Ishikawa (cell line): ENCODE results near the gene ZNF771.

Experiments
- CEBPB ChIP-seq: IDR thresholded peaks from 2 replicates; pipeline ENCODE4 v1.6.1; 2012
- CREB1 ChIP-seq: IDR thresholded peaks from 2 replicates; pipeline ENCODE4 v1.6.1; 2012; ENCODE audit warnings: low read depth
- EGR1 ChIP-seq: IDR thresholded peaks from 2 replicates; pipeline ENCODE4 v1.6.1; 2012
- EP300 ChIP-seq: IDR thresholded peaks from 2 replicates; pipeline ENCODE4 v1.6.1; 2012; ENCODE audit warnings: borderline replicate concordance
- FOXM1 ChIP-seq: IDR thresholded peaks from 2 replicates; pipeline ENCODE4 v1.6.1; 2012; ENCODE audit warnings: low read depth, borderline replicate concordance
- MAX ChIP-seq: IDR thresholded peaks from 2 replicates; pipeline ENCODE4 v1.6.1; 2012
- NFIC ChIP-seq: IDR thresholded peaks from 2 replicates; pipeline ENCODE4 v1.6.1; 2012
- RAD21 ChIP-seq: IDR thresholded peaks from 2 replicates; pipeline ENCODE4 v1.6.1; 2012; ENCODE audit warnings: low read depth
- TAF1 ChIP-seq: IDR thresholded peaks from 2 replicates; pipeline ENCODE4 v1.6.1; 2012; ENCODE audit warnings: low read depth, mild to moderate bottlenecking
- TCF12 ChIP-seq: IDR thresholded peaks from 2 replicates; pipeline ENCODE4 v1.6.1; 2012; ENCODE audit warnings: low read depth
- TEAD4 ChIP-seq: IDR thresholded peaks from 2 replicates; pipeline ENCODE4 v1.6.1; 2012
- USF1 ChIP-seq: IDR thresholded peaks from 2 replicates; pipeline ENCODE4 v1.6.1; 2012
- YY1 ChIP-seq: IDR thresholded peaks from 2 replicates; pipeline ENCODE4 v1.6.1; 2012; ENCODE audit warnings: low read depth
- ZBTB7A ChIP-seq: IDR thresholded peaks from 2 replicates; pipeline ENCODE4 v1.6.1; 2012; ENCODE audit warnings: low read depth
- TF ChIP-seq, protein P1 (sequence below): IDR thresholded peaks from 2 replicates; pipeline ENCODE4 v1.6.1; 2012; ENCODE audit warnings: low read depth, mild to moderate bottlenecking

The ZNF771 gene

DNA sequence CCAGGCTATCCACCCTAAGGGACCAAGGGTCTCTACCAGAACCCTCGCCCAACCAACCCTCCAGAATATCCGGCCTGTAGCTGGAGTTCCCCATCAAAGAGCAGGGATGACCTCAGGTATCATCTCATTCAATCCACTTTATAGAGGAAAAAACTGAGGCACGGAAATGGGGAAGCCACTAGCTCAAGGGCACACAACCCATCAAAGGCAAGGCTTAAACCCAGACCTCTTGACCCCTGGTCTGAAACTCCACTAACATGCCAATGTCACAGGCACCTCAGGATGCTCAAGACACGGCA, 38.7 kb upstream of the ZNF771 start:
- TF ChIP-seq NFIC (no peak), TCF12 (no peak), FOXM1 (no peak), MAX (no peak), RAD21 (no peak), YY1 (no peak), ZBTB7A (no peak), CEBPB (no peak), EP300 (no peak), TAF1 (no peak), CREB1 (no peak), TEAD4 (no peak), USF1 (no peak), EGR1 (no peak)
- TF ChIP-seq, protein P1, sequence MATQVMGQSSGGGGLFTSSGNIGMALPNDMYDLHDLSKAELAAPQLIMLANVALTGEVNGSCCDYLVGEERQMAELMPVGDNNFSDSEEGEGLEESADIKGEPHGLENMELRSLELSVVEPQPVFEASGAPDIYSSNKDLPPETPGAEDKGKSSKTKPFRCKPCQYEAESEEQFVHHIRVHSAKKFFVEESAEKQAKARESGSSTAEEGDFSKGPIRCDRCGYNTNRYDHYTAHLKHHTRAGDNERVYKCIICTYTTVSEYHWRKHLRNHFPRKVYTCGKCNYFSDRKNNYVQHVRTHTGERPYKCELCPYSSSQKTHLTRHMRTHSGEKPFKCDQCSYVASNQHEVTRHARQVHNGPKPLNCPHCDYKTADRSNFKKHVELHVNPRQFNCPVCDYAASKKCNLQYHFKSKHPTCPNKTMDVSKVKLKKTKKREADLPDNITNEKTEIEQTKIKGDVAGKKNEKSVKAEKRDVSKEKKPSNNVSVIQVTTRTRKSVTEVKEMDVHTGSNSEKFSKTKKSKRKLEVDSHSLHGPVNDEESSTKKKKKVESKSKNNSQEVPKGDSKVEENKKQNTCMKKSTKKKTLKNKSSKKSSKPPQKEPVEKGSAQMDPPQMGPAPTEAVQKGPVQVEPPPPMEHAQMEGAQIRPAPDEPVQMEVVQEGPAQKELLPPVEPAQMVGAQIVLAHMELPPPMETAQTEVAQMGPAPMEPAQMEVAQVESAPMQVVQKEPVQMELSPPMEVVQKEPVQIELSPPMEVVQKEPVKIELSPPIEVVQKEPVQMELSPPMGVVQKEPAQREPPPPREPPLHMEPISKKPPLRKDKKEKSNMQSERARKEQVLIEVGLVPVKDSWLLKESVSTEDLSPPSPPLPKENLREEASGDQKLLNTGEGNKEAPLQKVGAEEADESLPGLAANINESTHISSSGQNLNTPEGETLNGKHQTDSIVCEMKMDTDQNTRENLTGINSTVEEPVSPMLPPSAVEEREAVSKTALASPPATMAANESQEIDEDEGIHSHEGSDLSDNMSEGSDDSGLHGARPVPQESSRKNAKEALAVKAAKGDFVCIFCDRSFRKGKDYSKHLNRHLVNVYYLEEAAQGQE: no peak

- TF ChIP-seq TAF1: no peak
- TF ChIP-seq NFIC: no peak
- no peak for TF ChIP-seq TCF12
- TF ChIP-seq, protein P1: no peak
- no peak for TF ChIP-seq YY1
- TF ChIP-seq EGR1: no peak
- TF ChIP-seq EP300: no peak
- no peak for TF ChIP-seq FOXM1
- TF ChIP-seq RAD21: no peak
- no peak for TF ChIP-seq MAX
- no peak; the same call in 1 of the 2 replicates for TF ChIP-seq ZBTB7A
- no peak for TF ChIP-seq USF1
- TF ChIP-seq CREB1: no peak
- no peak for TF ChIP-seq TEAD4
- TF ChIP-seq CEBPB: no peak
These were observed 38.1 kb upstream of the ZNF771 start for GRCh38 chr16:30369091-30369937.

DNA sequence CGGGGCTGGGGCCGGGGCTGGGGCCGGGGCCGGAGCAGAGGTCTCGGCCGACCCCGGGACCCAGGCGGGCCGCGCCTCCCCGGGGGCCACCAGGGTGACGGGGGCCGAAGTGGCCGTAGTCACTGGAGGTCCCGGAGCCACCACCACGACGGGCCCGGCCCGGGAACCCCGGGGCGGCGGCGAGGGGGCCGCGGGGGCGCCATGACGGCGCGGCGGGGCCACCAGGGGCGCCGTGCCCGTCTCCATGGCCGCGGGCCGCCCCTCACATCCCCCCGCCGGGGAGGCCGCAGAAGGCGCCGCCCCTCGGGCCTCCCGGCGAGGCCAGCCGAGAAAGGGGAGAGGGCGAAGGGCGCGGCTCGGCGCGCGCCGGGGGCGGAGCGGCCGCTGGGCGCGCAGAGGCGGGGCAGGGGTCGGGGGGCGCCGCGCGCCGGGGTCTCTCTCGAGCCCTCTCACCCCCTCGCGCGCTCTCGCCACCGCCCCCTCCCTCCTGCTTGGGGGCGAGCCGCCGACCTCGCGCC, 37.4 kb upstream of the ZNF771 start:
- TF ChIP-seq CEBPB (no peak), USF1 (no peak), YY1 (0 out of 2 replicates have a peak, but pooled peaks have one; percentile 30), MAX (no peak)

DNA sequence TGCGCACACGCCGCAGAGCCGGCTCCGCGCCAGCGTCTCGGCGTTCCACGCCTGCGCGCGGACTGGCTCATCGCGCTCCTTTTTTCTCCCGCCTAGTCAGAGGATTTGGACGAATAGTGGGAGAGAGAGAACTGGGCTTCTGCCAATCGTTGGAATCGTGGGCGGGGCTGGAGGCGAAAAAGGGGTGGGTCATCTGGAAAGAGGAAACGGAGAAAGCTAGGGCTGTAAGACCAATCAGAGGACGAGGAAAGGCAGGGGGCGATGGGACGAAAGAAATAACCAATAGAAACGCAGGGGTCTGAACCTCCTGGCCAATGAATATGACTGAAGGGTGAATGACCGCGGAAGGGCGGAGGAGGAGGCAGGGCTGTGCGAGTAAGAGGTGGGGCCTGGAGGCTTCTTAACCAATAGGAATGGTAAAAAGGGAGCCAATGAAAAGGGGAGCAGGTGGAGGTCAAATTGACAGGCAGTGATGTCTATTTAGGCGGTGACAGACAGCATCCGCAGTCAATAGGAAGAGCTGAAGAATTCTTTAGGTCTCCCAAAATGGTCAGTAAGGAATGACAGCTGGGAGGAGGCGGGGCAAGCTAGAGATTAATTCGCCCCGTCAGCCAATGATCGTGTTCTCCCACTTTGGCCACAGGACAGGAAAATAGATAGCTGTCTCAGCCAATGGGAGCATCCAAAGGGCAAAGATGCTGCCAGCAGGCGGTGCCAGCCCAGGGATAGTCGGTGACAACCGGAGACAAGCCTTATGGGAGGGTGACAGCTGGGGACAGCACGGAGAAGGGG, 36.8 kb upstream of the ZNF771 start, which contains the start of gene TBC1D10B:
Gene TBC1D10B, minus strand, starts transcription at position 39 of the 792 bp plus-strand sequence. CDS start 311 bp downstream, outside the sequence.
- no peak for TF ChIP-seq ZBTB7A
- TF ChIP-seq NFIC: peak; percentile 58
- no peak for TF ChIP-seq EGR1
- no peak for TF ChIP-seq EP300
- TF ChIP-seq TCF12: no peak
- no peak for TF ChIP-seq CEBPB
- 0 out of 2 replicates have a peak, but pooled peaks have one; percentile 42 for TF ChIP-seq MAX
- no peak for TF ChIP-seq USF1
- no peak for TF ChIP-seq YY1
- no peak for TF ChIP-seq FOXM1
- peak; percentile 2; the same call in 1 of the 2 replicates for TF ChIP-seq RAD21
- TF ChIP-seq, protein P1: no peak
- no peak for TF ChIP-seq TEAD4
- TF ChIP-seq CREB1: peak; percentile 68
- peak; percentile 68; the same call in 1 of the 2 replicates for TF ChIP-seq TAF1
